GM12878 (cell line): ENCODE results near the gene CCDC91.

Experiments
- CTCF ChIP-seq, 3 experiments: IDR thresholded peaks in 2 of 3; conservative IDR thresholded peaks in 1 of 3; 2 replicates each; pipeline ENCODE4 v1.5.1; 2011; ENCODE audit warnings: low read depth in 3 of 3, low read length in 3 of 3, mild to moderate bottlenecking in 3 of 3, control low read depth in 2 of 3, moderate library complexity in 2 of 3, inconsistent platforms in 1 of 3, mixed read lengths in 1 of 3; ENCODE audit not compliant: control insufficient read depth in 2 of 3, insufficient read depth in 1 of 3; ENCODE audit errors: extremely low read depth in 1 of 3
- JUNB ChIP-seq: IDR thresholded peaks from 2 replicates; pipeline ENCODE4 v1.6.1; 2016; ENCODE audit warnings: antibody characterized with exemption, mild to moderate bottlenecking
- JUND ChIP-seq: IDR thresholded peaks from 2 replicates; pipeline ENCODE4 v1.6.1; 2012; ENCODE audit warnings: low read depth, mild to moderate bottlenecking, low read length, improper control_type of control experiment, moderate library complexity
- PAX5 ChIP-seq: IDR thresholded peaks from 2 replicates; pipeline ENCODE4 v1.6.1; 2011; ENCODE audit warnings: low read depth, low read length, borderline replicate concordance
- PRDM15 ChIP-seq: fragments of 450-650 bp; formaldehyde crosslinking; IDR thresholded peaks from 2 replicates; pipeline ENCODE4 v1.4.0; 2020; ENCODE audit warnings: mild to moderate bottlenecking, moderate library complexity
- RELB ChIP-seq: fragments of 450-650 bp; IDR thresholded peaks from 2 replicates; pipeline ENCODE4 v1.6.1; 2017; ENCODE audit warnings: low read depth, mild to moderate bottlenecking, moderate library complexity

- TF ChIP-seq PRDM15 (no peak), RELB (no peak), CTCF (IDR thresholded peaks at IDR 0.05 in 2 of 3, conservative IDR thresholded peaks at IDR 0.05 in 1 of 3; ENCODE audit: control insufficient read depth in 2 of 3, extremely low read depth in 1 of 3, insufficient read depth in 1 of 3, low read depth in 3 of 3, low read length in 3 of 3) (no peak), PAX5 (no peak), JUND (no peak), JUNB (no peak)
Observed at GRCh38 chr12:28536088-28536487, 345.8 kb downstream of the CCDC91 start.
